GM21515 (cell line): ENCODE measurements around the gene EPHA2.
"Not testable (repeated sequence)": the region's sequence is repeated elsewhere in the genome, so short reads cannot be mapped to it uniquely, and the experiment has no call there.

Experiments
- ATAC-seq: cut with Tn5 transposase; IDR thresholded peaks from one replicate; pipeline ENCODE4 v1.9.1; 2021; ENCODE audit not compliant: unreplicated experiment

Gene EPHA2

DNA sequence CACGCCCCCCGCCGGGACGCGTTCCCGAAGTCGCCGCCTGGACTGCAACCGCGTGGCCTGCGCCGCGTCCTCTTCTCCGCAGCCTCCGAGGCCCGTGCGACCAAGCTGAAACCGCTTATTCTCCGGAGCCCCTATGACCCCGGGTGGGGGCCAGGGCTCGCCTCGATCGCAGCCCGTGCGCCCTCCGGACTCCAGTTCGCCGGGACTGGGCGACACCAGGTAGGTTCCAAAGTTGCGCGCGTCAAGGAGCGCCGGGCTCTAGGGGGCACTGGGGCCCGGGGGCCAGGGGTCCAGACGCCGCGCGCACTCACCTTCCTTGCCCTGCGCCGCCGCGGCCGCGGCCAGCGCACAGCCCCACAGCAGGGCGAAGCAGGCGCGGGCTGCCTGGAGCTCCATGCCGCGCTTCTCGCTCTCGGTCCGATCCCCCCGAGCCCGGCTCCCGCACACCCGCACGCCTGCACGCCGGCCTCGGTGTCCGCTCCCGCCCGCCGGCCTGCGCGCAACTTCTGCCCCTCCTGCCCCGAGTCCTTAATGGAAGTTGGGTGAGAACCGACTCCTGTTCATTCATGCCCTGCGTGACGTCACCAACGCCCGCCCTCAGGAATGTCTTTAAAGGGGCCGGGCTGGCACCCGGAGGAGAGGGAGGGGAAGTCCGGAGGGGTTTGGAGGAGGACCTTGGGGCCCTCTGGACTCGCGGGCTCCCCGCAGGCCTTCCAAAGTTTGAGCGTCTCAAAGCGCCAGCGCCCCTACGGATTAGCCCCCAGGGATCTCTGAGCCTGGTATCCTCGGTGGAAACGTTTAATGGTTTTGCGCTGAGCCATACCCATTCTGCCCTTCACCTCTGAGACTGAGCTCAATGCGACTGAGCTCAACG is at the start of gene EPHA2:
TSS of gene EPHA2 (minus strand) at position 533 of the 874 bp plus-strand sequence. CDS start at position 396, 137 bp downstream.
- ATAC-seq = no peak

DNA sequence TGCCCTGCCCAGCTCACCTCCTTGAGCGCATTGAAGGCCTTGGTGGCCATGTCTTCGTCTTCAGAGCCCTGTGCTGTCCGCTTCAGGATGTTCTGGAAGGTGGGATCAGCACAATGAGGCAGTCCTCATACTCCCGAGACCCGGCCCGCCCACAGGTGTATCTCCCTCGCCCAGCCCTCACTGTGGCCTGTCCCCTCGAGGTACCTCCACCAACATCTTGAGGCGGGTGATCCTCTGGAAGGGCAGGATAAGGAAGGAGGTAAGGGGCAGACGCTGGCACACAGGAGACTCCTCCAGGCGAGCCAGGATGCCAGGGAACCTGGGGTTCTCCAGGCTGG is 49.4 kb upstream of the EPHA2 start:
- no peak for ATAC-seq

DNA sequence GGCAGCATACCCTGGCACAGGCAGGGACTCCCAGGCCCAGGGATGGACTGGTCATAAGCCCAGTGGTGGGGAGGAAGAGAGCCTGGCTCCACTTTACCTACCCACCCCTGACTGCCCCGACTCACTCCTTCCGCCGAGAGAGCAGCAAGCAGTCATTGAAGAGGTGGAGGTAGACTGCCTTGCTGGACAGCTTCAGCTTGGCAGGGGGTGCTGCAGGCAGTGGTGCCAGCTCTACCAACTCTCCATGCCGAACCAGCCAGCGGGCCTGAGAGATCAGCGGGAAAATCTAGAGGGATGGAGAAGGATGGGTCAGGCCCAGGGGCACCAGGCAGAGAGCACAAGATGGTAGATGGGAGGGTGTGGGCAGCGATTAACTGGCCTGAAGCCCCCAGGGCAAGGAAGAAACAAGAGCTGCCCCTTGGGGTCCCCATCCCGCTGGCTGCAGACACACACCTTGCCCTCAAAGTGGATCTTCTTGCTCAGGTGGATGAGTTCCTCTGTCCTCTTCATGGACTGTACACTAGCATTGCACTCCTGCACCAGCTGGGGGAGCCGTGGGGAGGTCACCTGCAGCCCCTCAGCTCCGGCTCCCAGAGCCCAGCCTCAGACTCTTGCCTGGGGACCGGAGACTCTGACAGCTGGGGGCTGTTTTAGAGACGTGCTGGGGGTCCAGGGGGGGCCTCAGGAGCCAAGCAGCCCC is 48.9 kb upstream of the EPHA2 start:
- no peak for ATAC-seq

- no peak for ATAC-seq
Measured at GRCh38 chr1:16204216-16204615, 48.3 kb upstream of the EPHA2 start.

DNA sequence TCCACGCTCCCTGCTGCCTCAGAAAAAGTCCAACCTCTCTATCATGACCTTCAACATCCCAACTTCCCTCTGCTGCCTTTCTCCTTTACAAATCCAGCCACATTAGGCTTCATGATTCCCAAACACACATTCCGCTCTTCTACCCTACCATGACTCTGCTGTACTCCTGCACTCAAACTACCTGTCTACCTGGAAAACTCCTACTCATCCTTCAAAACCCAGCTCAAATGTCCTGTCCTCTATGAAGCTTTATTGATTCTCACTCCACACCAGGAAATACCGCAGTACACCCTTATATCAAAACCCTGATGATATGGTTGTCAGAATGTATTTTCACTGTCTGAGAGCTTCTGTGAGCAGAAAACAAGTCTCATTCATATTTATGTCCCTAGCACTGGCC is 47.7 kb upstream of the EPHA2 start:
- ATAC-seq = no peak

DNA sequence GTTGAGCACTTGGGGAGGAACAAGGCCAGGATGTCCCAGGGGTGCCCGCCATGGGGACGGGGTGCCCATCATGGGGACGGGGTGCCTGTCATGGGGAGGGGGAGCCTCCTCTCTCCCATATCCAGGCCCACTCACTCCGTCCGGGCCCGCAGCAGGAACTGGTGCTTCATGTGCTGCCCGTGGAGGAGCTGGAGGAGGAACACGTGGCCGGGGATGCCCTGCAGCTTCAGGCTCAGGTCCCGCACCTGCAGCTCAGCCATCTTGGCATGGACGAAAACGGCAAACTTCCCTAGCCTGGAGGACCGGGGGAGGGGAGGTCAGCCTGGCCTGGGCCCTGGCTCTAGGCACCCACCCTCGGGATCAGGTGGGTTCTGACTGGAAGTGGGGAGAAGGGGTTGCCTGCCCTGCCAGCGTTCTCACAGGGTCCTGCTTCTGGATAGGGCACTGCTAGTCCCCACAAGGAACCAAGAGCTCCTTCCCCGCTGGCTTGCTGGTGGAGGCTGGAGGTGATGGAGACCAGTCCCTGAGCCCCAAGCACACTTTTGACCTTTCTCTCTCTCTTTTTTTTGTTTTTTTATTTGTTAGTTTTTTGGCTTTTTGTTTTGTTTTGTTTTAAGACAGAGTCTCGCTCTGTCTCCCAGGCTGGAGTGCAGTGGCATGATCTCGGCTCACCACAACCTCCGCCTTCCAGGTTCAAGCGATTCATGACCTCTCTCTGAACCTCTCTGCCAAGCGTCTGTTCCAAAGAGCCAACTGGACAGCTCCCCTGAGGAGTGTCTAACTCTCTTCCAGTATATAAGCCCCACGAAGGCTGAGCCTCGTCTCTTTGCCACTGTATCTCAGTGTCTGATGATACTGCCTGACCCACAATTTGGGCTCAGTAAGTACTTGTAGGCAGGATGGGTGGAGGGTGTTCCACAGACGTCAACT is 46.7 kb upstream of the EPHA2 start:
- no peak for ATAC-seq

DNA sequence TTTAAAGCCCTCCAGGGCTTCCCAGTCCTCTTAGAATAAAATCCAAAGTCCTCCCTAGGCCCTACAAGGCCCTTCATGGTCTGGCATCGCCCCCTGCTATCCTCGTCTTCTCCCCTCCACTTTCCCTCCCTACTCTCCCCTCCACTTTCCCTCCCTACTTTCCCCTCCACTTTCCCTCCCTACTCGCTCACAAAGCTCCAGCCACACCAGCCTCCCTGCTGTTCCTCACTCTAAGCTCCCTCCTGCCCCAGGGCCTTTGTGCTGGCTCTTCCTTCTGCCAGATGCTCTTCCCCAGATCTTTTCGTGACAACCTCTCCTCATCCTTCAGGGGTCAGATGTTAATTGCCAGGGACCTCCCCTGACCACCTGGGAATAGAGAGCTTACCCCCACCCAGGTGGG is 43.8 kb upstream of the EPHA2 start:
- no peak for ATAC-seq

DNA sequence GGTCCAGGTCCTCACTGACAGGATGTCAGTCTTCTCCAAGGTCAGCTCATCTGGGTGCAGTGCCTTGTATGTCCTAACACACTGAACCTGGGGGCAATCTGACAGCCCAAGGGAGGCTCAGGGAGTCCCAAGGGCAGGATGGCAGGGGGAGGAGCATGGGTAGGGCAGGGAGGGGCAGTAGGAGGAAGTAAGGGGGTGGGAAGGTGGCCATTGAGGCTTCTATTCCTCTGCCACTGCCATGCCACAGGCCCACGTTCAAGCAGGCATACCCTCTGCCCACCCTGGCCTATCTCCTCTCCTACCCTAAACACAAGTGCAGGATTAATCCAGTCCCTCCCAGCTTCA is 43.3 kb upstream of the EPHA2 start:
- no peak for ATAC-seq

- ATAC-seq = no peak
Measured at GRCh38 chr1:16198444-16199156, 42.7 kb upstream of the EPHA2 start.

DNA sequence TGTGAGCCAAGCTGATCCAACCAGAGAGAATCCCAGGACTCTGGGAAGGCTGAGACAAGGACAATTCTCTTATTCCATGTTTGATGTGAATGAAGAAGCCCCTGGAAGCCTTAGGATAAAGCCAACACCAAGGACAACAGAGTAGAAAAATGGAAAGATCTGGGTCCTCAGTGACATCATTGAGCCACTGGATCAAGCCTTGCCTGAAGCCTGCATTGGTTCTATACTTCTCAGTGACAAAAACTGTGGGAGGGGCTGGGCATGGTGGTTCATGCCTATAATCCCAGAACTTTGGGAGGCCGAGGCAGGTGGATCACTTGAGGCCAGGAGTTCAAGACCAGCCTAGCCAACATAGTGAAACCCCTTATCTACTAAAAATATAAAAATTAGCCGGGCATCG is 41.0 kb upstream of the EPHA2 start:
- no peak for ATAC-seq

- not testable (repeated sequence) for ATAC-seq
Measured at GRCh38 chr1:16196139-16196538, 40.3 kb upstream of the EPHA2 start.

GRCh38 chr1:16195518-16195905 is 39.6 kb upstream of the EPHA2 start:
- ATAC-seq = no peak

- ATAC-seq = no peak
Measured at GRCh38 chr1:16191916-16192546, 36.2 kb upstream of the EPHA2 start.

GRCh38 chr1:16191309-16191708 is 35.4 kb upstream of the EPHA2 start:
- ATAC-seq = no peak

DNA sequence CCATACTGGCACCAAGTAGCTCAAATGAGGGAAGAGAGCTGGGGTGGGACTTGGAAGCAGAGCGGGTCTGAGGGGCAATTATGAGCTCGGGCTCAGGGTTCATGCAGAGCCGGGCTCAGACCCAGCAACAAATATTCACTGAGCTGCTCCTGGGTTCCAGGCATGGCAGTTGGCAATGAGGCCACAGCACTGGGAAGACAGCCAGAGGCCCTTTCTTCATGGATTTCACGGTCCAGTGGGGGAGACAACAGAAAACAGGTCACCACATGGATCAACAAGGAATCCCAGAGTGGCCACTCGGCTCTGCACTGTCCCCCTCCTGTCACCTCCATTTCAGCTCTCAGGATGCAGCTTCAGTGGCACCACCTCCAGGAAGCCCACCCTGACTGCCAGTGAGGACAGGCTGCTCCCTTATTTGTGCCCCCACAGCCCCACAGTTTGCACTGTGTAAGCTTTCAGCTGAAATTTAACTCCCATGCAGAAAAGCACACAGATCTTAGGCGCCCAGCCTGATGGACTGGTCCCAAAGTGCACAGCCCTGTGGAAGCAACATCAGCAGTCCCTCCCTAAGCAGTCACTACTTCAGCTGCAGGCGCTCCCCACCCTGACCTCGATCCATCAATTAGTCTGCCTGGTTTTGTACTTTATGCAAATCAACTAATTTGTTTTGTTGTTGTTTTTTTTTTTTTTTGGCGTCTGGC is 34.2 kb upstream of the EPHA2 start:
- ATAC-seq = no peak

DNA sequence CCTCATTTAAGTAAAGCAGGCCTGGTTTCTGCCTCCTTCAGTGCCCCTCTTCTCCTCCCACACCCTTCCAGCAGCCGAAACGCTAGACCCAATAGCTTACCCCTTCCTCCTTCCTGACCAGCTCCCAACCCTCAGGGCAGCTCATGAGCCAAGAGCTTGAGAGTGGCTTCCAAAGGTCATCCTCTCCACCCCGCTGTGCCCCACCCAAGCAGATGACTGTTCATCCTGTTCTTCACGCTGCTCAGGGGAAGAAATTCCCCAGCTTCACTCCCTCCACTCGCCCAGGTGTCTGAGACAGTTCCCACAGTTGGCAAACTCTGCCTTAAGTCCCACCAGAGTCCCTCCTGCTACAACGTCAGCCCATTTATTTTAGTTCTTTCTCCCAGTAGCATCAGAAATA is 33.1 kb upstream of the EPHA2 start:
- ATAC-seq = no peak

DNA sequence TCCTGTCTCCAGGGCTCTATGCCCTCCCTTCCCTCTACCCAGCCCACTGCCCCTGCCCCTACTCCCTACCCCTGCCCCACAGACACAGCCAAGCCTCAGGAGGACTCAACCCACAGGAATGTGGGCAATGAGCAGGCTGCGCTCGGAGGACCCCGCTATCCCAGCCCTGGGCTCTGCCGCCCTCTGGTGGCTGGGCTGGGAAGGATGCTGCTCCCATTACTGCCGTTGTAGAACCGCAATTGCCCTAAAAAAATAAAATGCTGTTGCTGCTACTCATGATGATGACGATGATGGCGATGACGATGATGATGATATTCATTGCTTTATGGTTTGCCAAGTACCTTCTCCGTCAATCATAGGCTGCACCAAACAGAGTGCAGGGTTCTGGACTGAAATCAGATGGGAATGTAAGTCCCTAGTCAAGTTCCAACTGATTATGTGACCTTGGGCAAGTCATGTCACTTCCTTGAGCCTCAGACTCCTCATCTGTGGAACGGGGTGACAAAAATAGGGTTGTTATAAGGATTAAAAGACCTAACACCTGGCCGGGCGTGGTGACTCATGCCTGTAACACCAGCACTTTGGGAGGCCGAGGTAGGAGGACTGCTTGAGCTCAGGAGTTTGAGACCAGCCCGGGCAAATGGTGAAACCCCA is 32.0 kb upstream of the EPHA2 start:
- ATAC-seq = no peak

GRCh38 chr1:16186655-16187235 is 30.9 kb upstream of the EPHA2 start:
- ATAC-seq = no peak
